DMS53 treated with DMSO at 0.1 percent for 48 hours (cell line): ENCODE measurements around the gene ASCL5.
"Not testable (repeated sequence)": the region's sequence is repeated elsewhere in the genome, so short reads cannot be mapped to it uniquely, and the experiment has no call there.

ENCODE experiments used
- DNase-seq: peaks from one replicate; lab custom pipeline; 2025; ENCODE audit not compliant: unreplicated experiment; lab: John Stamatoyannopoulos, UW

The ASCL5 gene

GRCh38 chr1:201126832-201127754, at the start of gene ASCL5:
Gene ASCL5 (minus strand): TSS chr1:201127184. CDS start chr1:201115372, 11,812 bp downstream.
- peak; percentile 94 for DNase-seq

GRCh38 chr1:201175820-201176500, 49.0 kb upstream of the ASCL5 start:
- DNase-seq = no peak

GRCh38 chr1:201173736-201174135, 46.8 kb upstream of the ASCL5 start:
- no peak for DNase-seq

GRCh38 chr1:201172999-201173610, 46.1 kb upstream of the ASCL5 start:
- peak; percentile 38 for DNase-seq

- DNase-seq = no peak
These were observed 45.3 kb upstream of the ASCL5 start for GRCh38 chr1:201172326-201172725.

- DNase-seq = peak; percentile 89
These were observed 44.4 kb upstream of the ASCL5 start for GRCh38 chr1:201171063-201172036.

- DNase-seq = peak; percentile 100
These were observed 43.6 kb upstream of the ASCL5 start for GRCh38 chr1:201170533-201171062.

GRCh38 chr1:201169971-201170532, 43.1 kb upstream of the ASCL5 start:
- no peak for DNase-seq

- DNase-seq = no peak
These were observed 42.2 kb upstream of the ASCL5 start for GRCh38 chr1:201169203-201169602.

- peak; percentile 84 for DNase-seq
These were observed 40.3 kb upstream of the ASCL5 start for GRCh38 chr1:201167041-201167991.

GRCh38 chr1:201164645-201165044, 37.7 kb upstream of the ASCL5 start:
- no peak for DNase-seq

GRCh38 chr1:201163707-201164106, 36.7 kb upstream of the ASCL5 start:
- DNase-seq = no peak

- DNase-seq = not testable (repeated sequence)
These were observed 36.1 kb upstream of the ASCL5 start for GRCh38 chr1:201163036-201163435.

- DNase-seq = no peak
These were observed 31.0 kb upstream of the ASCL5 start for GRCh38 chr1:201157949-201158348.

GRCh38 chr1:201156819-201157218, 29.8 kb upstream of the ASCL5 start:
- no peak for DNase-seq

GRCh38 chr1:201156346-201156745, 29.4 kb upstream of the ASCL5 start:
- DNase-seq = no peak

- DNase-seq = no peak
These were observed 28.4 kb upstream of the ASCL5 start for GRCh38 chr1:201155354-201155753.

- peak; percentile 91 for DNase-seq
These were observed 27.6 kb upstream of the ASCL5 start, which contains the start of gene TMEM9 for GRCh38 chr1:201154389-201155165. Gene TMEM9 (minus strand): TSS chr1:201154474. CDS start chr1:201153923, 551 bp downstream.
